Aorta (tissue), 5 donors: Measurements from ENCODE around the gene MINDY4. TPM values are rescaled to one million over a fixed set of nuclear protein-coding genes. Genes with fewer than 3 reads are reported as not detected.

Experiments
- ATAC-seq: fragments of 200-7000 bp; cut with Tn5 transposase; one replicate; pipeline ENCODE4 v1.9.1; 2022; ENCODE audit warnings: moderate library complexity; ENCODE audit not compliant: low FRiP score
- DNase-seq, 2 donors: peaks; one replicate each; pipeline ENCODE4 v3.0.0-alpha.2; 2020
- H3K27ac ChIP-seq, 2 donors: one replicate each; pipeline ENCODE4 v1.5.1; 2013; ENCODE audit warnings: low read length in 2 of 2, mild to moderate bottlenecking in 2 of 2, moderate library complexity in 2 of 2, control low read depth in 1 of 2, inconsistent platforms in 1 of 2, low read depth in 1 of 2
- H3K27me3 ChIP-seq, 2 donors: one replicate each; pipeline ENCODE4 v1.6.1; 2013; ENCODE audit warnings: control low read depth in 1 of 2, low read length in 1 of 2, mild to moderate bottlenecking in 1 of 2, moderate library complexity in 1 of 2; ENCODE audit not compliant: insufficient read depth in 2 of 2, control insufficient read depth in 1 of 2
- H3K36me3 ChIP-seq, 2 donors: one replicate each; pipeline ENCODE4 v1.6.1; 2013; ENCODE audit warnings: control low read depth in 1 of 2, low read length in 1 of 2, mild to moderate bottlenecking in 1 of 2; ENCODE audit not compliant: insufficient read depth in 2 of 2, control insufficient read depth in 1 of 2
- H3K4me1 ChIP-seq, 2 donors: one replicate each; pipeline ENCODE4 v1.6.1; 2013; ENCODE audit warnings: low read length in 2 of 2, control low read depth in 1 of 2, mild to moderate bottlenecking in 1 of 2, moderate library complexity in 1 of 2; ENCODE audit not compliant: insufficient read depth in 2 of 2, control insufficient read depth in 1 of 2
- H3K4me3 ChIP-seq, 2 donors: one replicate each; pipeline ENCODE4 v1.5.1; 2013; ENCODE audit warnings: low read length in 2 of 2, control low read depth in 1 of 2, mild to moderate bottlenecking in 1 of 2
- H3K9me3 ChIP-seq: one replicate; pipeline ENCODE4 v1.6.1; 2013; ENCODE audit warnings: mild to moderate bottlenecking, low read length; ENCODE audit not compliant: control insufficient read depth
- WGBS, 2 donors: extraction: QIAGEN DNeasy Blood & Tissue Kit; methylation state at CpG; one replicate each; pipeline ENCODE4 v1.1.7; 2013; 5-methylcytosine and 5-hydroxymethylcytosine counted together
- intact Hi-C, 2 donors: fragments of 100-400 bp; cut with DNase I; formaldehyde crosslinking; loops; one replicate each; pipeline versions ENCODE4 v1.14.2 to v1.15.0; 2022
- polyA plus RNA-seq, 2 donors: library from polyadenylated mRNA; stranded (reverse); fragments of 200-250 nt; gene quantifications; one replicate each; pipeline ENCODE4 v1.2.3, GENCODE V29; 2013
- total RNA-seq, 2 donors: library from RNA; stranded (reverse); fragmentation: NEBNext Ultra II Directional; extraction: Animal tissue kit (Norgen Biotek cat#: 25700); gene quantifications; one replicate each; pipeline ENCODE4 v1.2.1, GENCODE V29; 2021
- donor health status: healthy with polysubstance abuse.
- donor health status: Bipolar disorder and iron deficiency.
- donor health status: DM: no; HTN: no; CAD: no.
- donor health status: DM: no; HTN: no; CAD: no.
- donor health status: DM: yes; HTN: yes; CAD: no.

The MINDY4 gene
- total and polyA plus RNA-seq, 4 donors, result 3.1 to 26.1 (median 21.2) TPM

- peak overlapping the region; percentile 9 to 15 for H3K27ac ChIP-seq
- no peaks in the 10 kb centered on the region for H3K9me3 ChIP-seq
- H3K4me3 ChIP-seq, result no peak overlapping the region
- intact Hi-C loops, result no loop called here
- peak in 1 of 2 donors; percentile 65 for DNase-seq
- peaks cover 0 to 16% of the 10 kb centered on the region in 2 donors for H3K36me3 ChIP-seq
- 77 to 86% methylated on average over 9 of the region's 9 CpGs for WGBS, 2 donors
- H3K4me1 ChIP-seq, result peaks cover 0 to 7% of the 10 kb centered on the region in 2 donors
- no peaks in the 10 kb centered on the region for H3K27me3 ChIP-seq
- ATAC-seq, result no peak
These were observed 151.4 kb downstream of the MINDY4 start for GRCh38 chr7:30922596-30922995.

- peaks cover 0 to 16% of the 10 kb centered on the region in 2 donors for H3K36me3 ChIP-seq
- no peak overlapping the region for H3K4me3 ChIP-seq
- DNase-seq (peak in 1 of 2 donors; percentile 55), ATAC-seq (no peak)
- no peaks in the 10 kb centered on the region for H3K9me3 ChIP-seq
- intact Hi-C loops, result no loop called here
- no peaks in the 10 kb centered on the region for H3K27me3 ChIP-seq
- WGBS, 2 donors, result 86 to 92% methylated on average over 19 of the region's 19 CpGs
- peak overlapping the region; percentile 9 to 15 for H3K27ac ChIP-seq
- H3K4me1 ChIP-seq, result peaks cover 0 to 7% of the 10 kb centered on the region in 2 donors
These were observed 152.0 kb downstream of the MINDY4 start for GRCh38 chr7:30923009-30923773.

GRCh38 chr7:30923774-30924413 lies 152.7 kb downstream of the MINDY4 start:
- Histone ChIP-seq H3K9me3 (no peaks in the 10 kb centered on the region), H3K4me1 (peaks cover 0 to 7% of the 10 kb centered on the region in 2 donors), H3K4me3 (no peak overlapping the region), H3K27me3 (no peaks in the 10 kb centered on the region), H3K36me3 (peaks cover 0 to 16% of the 10 kb centered on the region in 2 donors), H3K27ac (no peak overlapping the region)
- DNase-seq, result peak in 1 of 2 donors; percentile 67
- intact Hi-C loops, result no loop called here
- no peak for ATAC-seq
- WGBS, 2 donors, result 90 to 92% methylated on average over 13 of the region's 13 CpGs

GRCh38 chr7:30924624-30925023 lies 153.4 kb downstream of the MINDY4 start:
- no peak for ATAC-seq
- DNase-seq, result peak in 1 of 2 donors; percentile 40
- intact Hi-C loops, result no loop called here
- no peaks in the 10 kb centered on the region for H3K27me3 ChIP-seq
- H3K4me3 ChIP-seq, result no peak overlapping the region
- H3K27ac ChIP-seq, result no peak overlapping the region
- peaks cover 0 to 7% of the 10 kb centered on the region in 2 donors for H3K4me1 ChIP-seq
- no peaks in the 10 kb centered on the region for H3K9me3 ChIP-seq
- peaks cover 0 to 16% of the 10 kb centered on the region in 2 donors for H3K36me3 ChIP-seq

GRCh38 chr7:30925117-30925516 lies 153.9 kb downstream of the MINDY4 start:
- ATAC-seq (no peak), DNase-seq (no peak)
- H3K4me3 ChIP-seq, result no peak overlapping the region
- H3K27ac ChIP-seq, result no peak overlapping the region
- no peaks in the 10 kb centered on the region for H3K9me3 ChIP-seq
- WGBS, 2 donors, result 44 to 48% methylated on average over 2 of the region's 2 CpGs
- peaks cover 0 to 16% of the 10 kb centered on the region in 2 donors for H3K36me3 ChIP-seq
- H3K4me1 ChIP-seq, result peaks cover 0 to 4% of the 10 kb centered on the region in 2 donors
- H3K27me3 ChIP-seq, result no peaks in the 10 kb centered on the region
- intact Hi-C loops, result no loop called here

GRCh38 chr7:30925913-30926312 lies 154.7 kb downstream of the MINDY4 start:
- H3K36me3 ChIP-seq, result peaks cover 0 to 16% of the 10 kb centered on the region in 2 donors

GRCh38 chr7:30926313-30926712 lies 155.1 kb downstream of the MINDY4 start:
- no peaks in the 10 kb centered on the region for H3K4me1 ChIP-seq
- no peaks in the 10 kb centered on the region for H3K27me3 ChIP-seq
- peaks cover 0 to 16% of the 10 kb centered on the region in 2 donors for H3K36me3 ChIP-seq
- no peak for ATAC-seq
- intact Hi-C loops, result no loop called here
- no peak overlapping the region for H3K27ac ChIP-seq
- WGBS, 2 donors, result 78 to 82% methylated on average over 5 of the region's 5 CpGs
- no peaks in the 10 kb centered on the region for H3K9me3 ChIP-seq
- no peak overlapping the region for H3K4me3 ChIP-seq
- peak in 1 of 2 donors; percentile 55 for DNase-seq

More at GRCh38 chr7:30925913-30926312, 154.7 kb downstream of the MINDY4 start:
- DNase-seq (peak in 1 of 2 donors; percentile 44), ATAC-seq (no peak)
- 76 to 83% methylated on average over 5 of the region's 5 CpGs for WGBS, 2 donors
- Histone ChIP-seq H3K27me3 (no peaks in the 10 kb centered on the region), H3K4me1 (no peaks in the 10 kb centered on the region), H3K4me3 (no peak overlapping the region), H3K9me3 (no peaks in the 10 kb centered on the region), H3K27ac (no peak overlapping the region)
- intact Hi-C loops, result no loop called here

GRCh38 chr7:30927040-30927439 lies 155.8 kb downstream of the MINDY4 start:
- intact Hi-C loops, result no loop called here
- 60 to 75% methylated on average over 3 of the region's 3 CpGs for WGBS, 2 donors
- H3K4me3 ChIP-seq, result no peak overlapping the region
- ATAC-seq (no peak), DNase-seq (peak in 1 of 2 donors; percentile 57)
- no peak overlapping the region for H3K27ac ChIP-seq
- no peaks in the 10 kb centered on the region for H3K9me3 ChIP-seq
- H3K27me3 ChIP-seq, result no peaks in the 10 kb centered on the region
- H3K4me1 ChIP-seq, result no peaks in the 10 kb centered on the region
- peaks cover 0 to 16% of the 10 kb centered on the region in 2 donors for H3K36me3 ChIP-seq
